Neural cell (in vitro differentiated cells): ENCODE results near the gene WDR37. TPM values are rescaled to one million over a fixed set of nuclear protein-coding genes. Genes with fewer than 3 reads are reported as not detected.

Experiments
- H2AFZ ChIP-seq: fragments of 200-600, 300-800 bp; sonication (generic), shearing (Covaris generic); 2 replicates; pipeline ENCODE4 v1.6.0; 2014; ENCODE audit warnings: low read depth, mild to moderate bottlenecking, antibody characterized with exemption, low read length, moderate library complexity
- H3F3A ChIP-seq: fragments of 200-600 bp; shearing (Covaris generic); 2 replicates; pipeline ENCODE4 v1.6.1; 2016; ENCODE audit warnings: mild to moderate bottlenecking, moderate library complexity, mixed read lengths, antibody characterized with exemption, low read length; ENCODE audit not compliant: insufficient read depth, poor library complexity, severe bottlenecking
- H3K27ac ChIP-seq: fragments of 200-600, 300-800 bp; sonication (generic), shearing (Covaris generic); 2 replicates; pipeline ENCODE4 v1.5.1; 2014; ENCODE audit warnings: mild to moderate bottlenecking, low read length, moderate library complexity
- H3K27me3 ChIP-seq: fragments of 300-800, 200-600 bp; sonication (generic), shearing (Covaris generic); 2 replicates; pipeline ENCODE4 v1.6.0; 2014; ENCODE audit warnings: mild to moderate bottlenecking, low read depth, low read length, moderate library complexity; ENCODE audit not compliant: insufficient read depth
- H3K36me3 ChIP-seq: fragments of 300-800, 200-600 bp; sonication (generic), shearing (Covaris generic); 2 replicates; pipeline ENCODE4 v1.5.1; 2014; ENCODE audit warnings: mild to moderate bottlenecking, antibody characterized with exemption, low read length, moderate library complexity; ENCODE audit not compliant: insufficient read depth
- H3K4me2 ChIP-seq: fragments of 300-800, 200-600 bp; sonication (generic), shearing (Covaris generic); 2 replicates; pipeline ENCODE4 v1.6.0; 2014; ENCODE audit warnings: mild to moderate bottlenecking, low read length
- H3K4me3 ChIP-seq: fragments of 300-800, 200-600 bp; sonication (generic), shearing (Covaris generic); 2 replicates; pipeline ENCODE4 v1.5.1; 2014; ENCODE audit warnings: mild to moderate bottlenecking, low read length, moderate library complexity
- H3K79me2 ChIP-seq: fragments of 200-600 bp; shearing (Covaris generic); replicated peaks from 2 replicates; pipeline ENCODE4 v1.6.0; 2014; ENCODE audit warnings: mild to moderate bottlenecking, low read length, moderate library complexity; ENCODE audit not compliant: insufficient read depth
- H3K9ac ChIP-seq: fragments of 300-800, 200-600 bp; sonication (generic), shearing (Covaris generic); 2 replicates; pipeline ENCODE4 v1.6.1; 2016; ENCODE audit warnings: mild to moderate bottlenecking, low read length, mixed read lengths
- H3K9me2 ChIP-seq: fragments of 200-600 bp; shearing (Covaris generic); 2 replicates; pipeline ENCODE4 v1.6.1; 2016; ENCODE audit warnings: mild to moderate bottlenecking, low read length, mixed read lengths; ENCODE audit not compliant: insufficient read depth
- H3K9me3 ChIP-seq: fragments of 200-600, 300-800 bp; sonication (generic), shearing (Covaris generic); 2 replicates; pipeline ENCODE4 v1.6.1; 2016; ENCODE audit warnings: mild to moderate bottlenecking, mixed run types, low read length, moderate library complexity, mixed read lengths
- H4K20me1 ChIP-seq: fragments of 200-600 bp; shearing (Covaris generic); 2 replicates; pipeline ENCODE4 v1.6.1; 2016; ENCODE audit warnings: mild to moderate bottlenecking, mixed run types; ENCODE audit not compliant: insufficient read depth
- EP300 ChIP-seq: fragments of 450-650 bp; conservative IDR thresholded peaks from 2 replicates; pipeline ENCODE4 v1.6.1; 2014; ENCODE audit warnings: antibody characterized with exemption, mild to moderate bottlenecking, moderate library complexity; ENCODE audit not compliant: poor library complexity, severe bottlenecking
- EZH2 ChIP-seq: fragments of 200-600, 300-800 bp; shearing (Covaris generic), sonication (generic); IDR thresholded peaks from 2 replicates; pipeline ENCODE4 v1.6.1; 2014; ENCODE audit warnings: antibody characterized with exemption, low read length, borderline replicate concordance, mild to moderate bottlenecking; ENCODE audit not compliant: insufficient read depth, poor library complexity, severe bottlenecking
- MXI1 ChIP-seq: fragments of 450-650 bp; conservative IDR thresholded peaks from 2 replicates; pipeline ENCODE4 v1.6.1; 2014; ENCODE audit warnings: antibody characterized with exemption, mild to moderate bottlenecking; ENCODE audit not compliant: poor library complexity, severe bottlenecking
- POLR2AphosphoS5 ChIP-seq: IDR thresholded peaks from 2 replicates; pipeline ENCODE4 v1.6.1; 2012
- RAD21 ChIP-seq: fragments of 450-650 bp; conservative IDR thresholded peaks from 2 replicates; pipeline ENCODE4 v1.6.1; 2014; ENCODE audit warnings: antibody characterized with exemption, mild to moderate bottlenecking, moderate library complexity
- SMC3 ChIP-seq: fragments of 450-650 bp; conservative IDR thresholded peaks from 2 replicates; pipeline ENCODE4 v1.6.1; 2014; ENCODE audit warnings: antibody characterized with exemption, mild to moderate bottlenecking, moderate library complexity; ENCODE audit not compliant: poor library complexity
- TAF1 ChIP-seq: IDR thresholded peaks from 2 replicates; pipeline ENCODE4 v1.6.1; 2012; ENCODE audit warnings: low read depth
- polyA plus RNA-seq: library from polyadenylated mRNA; depleted of rRNA; stranded (reverse); fragments of >200 nt; gene quantifications from 2 replicates; pipeline ENCODE4 v1.2.3, GENCODE V29; 2014
- TF ChIP-seq, protein P1 (sequence below): fragments of 450-650 bp; IDR thresholded peaks from 2 replicates; pipeline ENCODE4 v1.5.1; 2014; ENCODE audit warnings: antibody characterized with exemption, mild to moderate bottlenecking, moderate library complexity; ENCODE audit not compliant: poor library complexity, severe bottlenecking
- TF ChIP-seq, protein P2 (sequence below): IDR thresholded peaks from 2 replicates; pipeline ENCODE4 v1.6.1; 2012; ENCODE audit warnings: borderline replicate concordance

The WDR37 gene
- polyA plus RNA-seq, 1 donor from 2014 or later = 32.3 TPM

DNA sequence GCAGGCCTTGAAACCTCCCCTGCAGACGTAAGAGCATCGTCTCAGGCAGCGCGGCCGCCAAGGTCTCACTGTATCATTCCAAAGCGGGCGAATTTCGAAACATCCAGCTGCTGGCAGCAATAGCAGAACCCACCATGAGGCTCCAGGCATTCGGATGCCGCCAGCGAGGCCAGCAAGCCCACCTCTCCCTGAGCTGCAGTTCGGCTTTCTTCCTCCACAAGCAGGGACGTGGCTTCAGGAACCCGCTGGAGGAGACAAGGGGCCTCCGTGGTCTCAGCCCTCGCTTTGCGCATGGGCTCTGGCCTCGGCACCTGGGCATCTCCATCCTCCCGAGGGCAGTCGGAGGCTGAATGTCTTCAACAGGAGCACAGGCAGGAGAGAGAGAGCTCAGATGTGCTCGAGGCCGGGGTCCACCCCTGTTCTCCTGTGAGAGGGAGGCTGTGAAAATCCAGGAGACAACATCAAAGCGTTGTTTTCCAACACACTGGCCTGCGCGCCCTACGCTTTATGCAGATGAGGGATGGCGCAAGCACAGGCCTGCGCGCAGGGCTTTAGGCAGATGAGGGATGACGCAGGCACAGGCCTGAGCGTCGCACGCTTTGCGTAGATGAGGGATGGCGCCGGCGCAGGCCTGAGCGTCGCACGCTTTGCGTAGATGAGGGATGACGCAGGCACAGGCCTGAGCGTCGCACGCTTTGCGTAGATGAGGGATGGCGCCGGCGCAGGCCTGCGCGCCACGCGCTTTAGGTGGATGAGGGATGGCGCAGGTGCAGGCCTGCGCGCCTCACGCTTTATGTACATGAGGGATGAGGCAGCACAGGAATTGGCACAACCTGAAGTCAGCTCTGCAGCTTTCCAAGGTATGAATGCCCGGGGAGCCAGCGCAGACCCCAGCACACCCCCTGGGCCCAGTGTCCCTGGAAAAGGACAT, 103.2 kb downstream of the WDR37 start:
- no peak overlapping the region for H2AFZ ChIP-seq
- TF ChIP-seq EZH2 = no peak
- TF ChIP-seq SMC3 = no peak
- TF ChIP-seq, protein P1, sequence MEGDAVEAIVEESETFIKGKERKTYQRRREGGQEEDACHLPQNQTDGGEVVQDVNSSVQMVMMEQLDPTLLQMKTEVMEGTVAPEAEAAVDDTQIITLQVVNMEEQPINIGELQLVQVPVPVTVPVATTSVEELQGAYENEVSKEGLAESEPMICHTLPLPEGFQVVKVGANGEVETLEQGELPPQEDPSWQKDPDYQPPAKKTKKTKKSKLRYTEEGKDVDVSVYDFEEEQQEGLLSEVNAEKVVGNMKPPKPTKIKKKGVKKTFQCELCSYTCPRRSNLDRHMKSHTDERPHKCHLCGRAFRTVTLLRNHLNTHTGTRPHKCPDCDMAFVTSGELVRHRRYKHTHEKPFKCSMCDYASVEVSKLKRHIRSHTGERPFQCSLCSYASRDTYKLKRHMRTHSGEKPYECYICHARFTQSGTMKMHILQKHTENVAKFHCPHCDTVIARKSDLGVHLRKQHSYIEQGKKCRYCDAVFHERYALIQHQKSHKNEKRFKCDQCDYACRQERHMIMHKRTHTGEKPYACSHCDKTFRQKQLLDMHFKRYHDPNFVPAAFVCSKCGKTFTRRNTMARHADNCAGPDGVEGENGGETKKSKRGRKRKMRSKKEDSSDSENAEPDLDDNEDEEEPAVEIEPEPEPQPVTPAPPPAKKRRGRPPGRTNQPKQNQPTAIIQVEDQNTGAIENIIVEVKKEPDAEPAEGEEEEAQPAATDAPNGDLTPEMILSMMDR = no peak
- no peak for TF ChIP-seq POLR2AphosphoS5
- no peak for TF ChIP-seq RAD21
- TF ChIP-seq, protein P2, sequence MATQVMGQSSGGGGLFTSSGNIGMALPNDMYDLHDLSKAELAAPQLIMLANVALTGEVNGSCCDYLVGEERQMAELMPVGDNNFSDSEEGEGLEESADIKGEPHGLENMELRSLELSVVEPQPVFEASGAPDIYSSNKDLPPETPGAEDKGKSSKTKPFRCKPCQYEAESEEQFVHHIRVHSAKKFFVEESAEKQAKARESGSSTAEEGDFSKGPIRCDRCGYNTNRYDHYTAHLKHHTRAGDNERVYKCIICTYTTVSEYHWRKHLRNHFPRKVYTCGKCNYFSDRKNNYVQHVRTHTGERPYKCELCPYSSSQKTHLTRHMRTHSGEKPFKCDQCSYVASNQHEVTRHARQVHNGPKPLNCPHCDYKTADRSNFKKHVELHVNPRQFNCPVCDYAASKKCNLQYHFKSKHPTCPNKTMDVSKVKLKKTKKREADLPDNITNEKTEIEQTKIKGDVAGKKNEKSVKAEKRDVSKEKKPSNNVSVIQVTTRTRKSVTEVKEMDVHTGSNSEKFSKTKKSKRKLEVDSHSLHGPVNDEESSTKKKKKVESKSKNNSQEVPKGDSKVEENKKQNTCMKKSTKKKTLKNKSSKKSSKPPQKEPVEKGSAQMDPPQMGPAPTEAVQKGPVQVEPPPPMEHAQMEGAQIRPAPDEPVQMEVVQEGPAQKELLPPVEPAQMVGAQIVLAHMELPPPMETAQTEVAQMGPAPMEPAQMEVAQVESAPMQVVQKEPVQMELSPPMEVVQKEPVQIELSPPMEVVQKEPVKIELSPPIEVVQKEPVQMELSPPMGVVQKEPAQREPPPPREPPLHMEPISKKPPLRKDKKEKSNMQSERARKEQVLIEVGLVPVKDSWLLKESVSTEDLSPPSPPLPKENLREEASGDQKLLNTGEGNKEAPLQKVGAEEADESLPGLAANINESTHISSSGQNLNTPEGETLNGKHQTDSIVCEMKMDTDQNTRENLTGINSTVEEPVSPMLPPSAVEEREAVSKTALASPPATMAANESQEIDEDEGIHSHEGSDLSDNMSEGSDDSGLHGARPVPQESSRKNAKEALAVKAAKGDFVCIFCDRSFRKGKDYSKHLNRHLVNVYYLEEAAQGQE = no peak
- no peak for TF ChIP-seq MXI1
- TF ChIP-seq TAF1 = no peak
- no peak for TF ChIP-seq EP300
- no peak overlapping the region for H3K4me2 ChIP-seq
- H4K20me1 ChIP-seq = no peaks in the 10 kb centered on the region
- H3K79me2 ChIP-seq = no peaks in the 10 kb centered on the region
- no peak overlapping the region for H3K4me3 ChIP-seq
- H3K9me2 ChIP-seq = no peaks in the 10 kb centered on the region
- H3K9ac ChIP-seq = no peak overlapping the region
- no peaks in the 10 kb centered on the region for H3K36me3 ChIP-seq
- H3F3A ChIP-seq = no peaks in the 10 kb centered on the region
- no peaks in the 10 kb centered on the region for H3K9me3 ChIP-seq
- H3K27me3 ChIP-seq = no peaks in the 10 kb centered on the region
- H3K27ac ChIP-seq = no peak overlapping the region

DNA sequence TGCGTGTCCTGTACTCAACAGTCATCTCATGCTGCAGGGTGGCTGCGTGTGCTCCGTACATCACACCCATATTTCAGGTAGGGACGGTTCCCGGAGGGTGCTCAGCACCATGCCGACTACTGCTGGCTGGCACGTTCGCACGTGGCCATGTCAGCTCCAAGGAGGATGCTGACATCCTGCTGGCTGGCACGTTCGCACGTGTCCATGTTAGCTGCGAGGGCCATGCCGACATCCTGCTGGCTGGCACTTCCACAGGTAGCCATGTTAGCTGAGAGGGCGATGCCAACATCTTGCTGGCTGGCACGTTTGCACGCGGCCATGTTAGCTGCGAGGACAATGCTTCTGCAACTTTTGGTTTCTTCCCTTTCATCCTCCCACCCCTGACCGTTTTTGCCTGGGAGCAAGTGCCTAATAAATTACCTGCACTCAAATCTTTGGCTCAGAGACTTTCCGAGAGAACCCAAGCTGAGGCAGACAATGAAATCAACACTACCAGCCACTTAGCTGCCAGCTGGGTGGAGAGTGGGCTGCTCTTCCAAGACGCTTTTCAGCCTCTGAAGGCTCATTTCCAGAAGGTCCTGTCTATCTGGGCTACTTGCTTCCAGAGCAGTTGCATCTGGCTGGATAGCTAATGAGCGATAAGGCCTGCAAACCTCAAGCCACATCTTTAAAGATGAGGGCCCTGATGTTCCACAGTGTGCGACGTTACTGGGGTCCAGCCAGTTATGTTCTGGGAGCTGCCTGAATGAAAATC, 104.6 kb downstream of the WDR37 start:
- Histone ChIP-seq H3K4me3 (no peak overlapping the region), H3K9ac (no peak overlapping the region), H2AFZ (no peak overlapping the region), H3F3A (no peaks in the 10 kb centered on the region), H3K36me3 (no peaks in the 10 kb centered on the region), H3K9me2 (no peaks in the 10 kb centered on the region), H3K27ac (no peak overlapping the region), H3K9me3 (no peaks in the 10 kb centered on the region), H3K79me2 (no peaks in the 10 kb centered on the region), H3K27me3 (no peaks in the 10 kb centered on the region), H4K20me1 (no peaks in the 10 kb centered on the region), H3K4me2 (no peak overlapping the region)
- TF ChIP-seq MXI1 (no peak), RAD21 (no peak), POLR2AphosphoS5 (no peak), EZH2 (no peak), TAF1 (no peak), EP300 (no peak), SMC3 (no peak)
- TF ChIP-seq, protein P1 = no peak
- TF ChIP-seq, protein P2 = no peak
